NT2/D1 (cell line): ENCODE data around the gene MED15.

ENCODE experiments used
- SUZ12 ChIP-seq: IDR thresholded peaks from 2 replicates; pipeline ENCODE4 v1.6.1; 2011; ENCODE audit not compliant: insufficient read length, insufficient read depth; ENCODE audit errors: extremely low read depth
- YY1 ChIP-seq: IDR thresholded peaks from 2 replicates; pipeline ENCODE4 v1.6.1; 2011; ENCODE audit not compliant: insufficient read length, insufficient read depth
- ZNF274 ChIP-seq: IDR thresholded peaks from 2 replicates; pipeline ENCODE4 v1.6.1; 2011; ENCODE audit warnings: mild to moderate bottlenecking, low read depth, low read length

- no peak for TF ChIP-seq YY1
- no peak for TF ChIP-seq SUZ12
- TF ChIP-seq ZNF274, result no peak
Measured at GRCh38 chr22:20490183-20490940, 17.0 kb upstream of the MED15 start.
